ENCODE results near the gene PTTG1IP2. TPM values are rescaled to one million over a fixed set of nuclear protein-coding genes. Genes with fewer than 3 reads are reported as not detected.
A peak's percentile ranks its signal among the peaks of the same experiment; 100 is the strongest.

Gene PTTG1IP2
- total and polyA plus RNA-seq, 10 of the 15 experiments (the other 5 are each of a cell fraction or from before 2014, with no cell fraction given) = not detected

DNA sequence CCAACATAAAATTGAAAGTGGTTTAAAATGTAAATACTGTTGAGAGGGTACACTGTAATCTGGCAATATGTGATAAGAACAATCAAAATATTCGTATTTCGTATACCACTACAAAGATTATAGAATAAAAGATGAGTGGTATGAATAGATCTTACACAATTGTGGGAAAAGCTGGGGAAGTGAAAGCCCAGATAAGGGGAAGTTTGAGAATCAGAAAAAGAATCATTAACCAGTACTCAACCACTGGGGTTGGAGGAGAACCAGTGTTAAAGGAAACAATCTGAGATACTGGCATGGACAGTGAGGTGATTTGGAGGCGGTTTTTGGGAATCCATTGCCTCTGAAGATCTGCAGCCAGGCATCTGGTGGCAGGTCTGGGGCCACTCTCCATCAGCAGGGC is 67.0 kb downstream of the PTTG1IP2 start (continued):
- TF ChIP-seq, protein P1, sequence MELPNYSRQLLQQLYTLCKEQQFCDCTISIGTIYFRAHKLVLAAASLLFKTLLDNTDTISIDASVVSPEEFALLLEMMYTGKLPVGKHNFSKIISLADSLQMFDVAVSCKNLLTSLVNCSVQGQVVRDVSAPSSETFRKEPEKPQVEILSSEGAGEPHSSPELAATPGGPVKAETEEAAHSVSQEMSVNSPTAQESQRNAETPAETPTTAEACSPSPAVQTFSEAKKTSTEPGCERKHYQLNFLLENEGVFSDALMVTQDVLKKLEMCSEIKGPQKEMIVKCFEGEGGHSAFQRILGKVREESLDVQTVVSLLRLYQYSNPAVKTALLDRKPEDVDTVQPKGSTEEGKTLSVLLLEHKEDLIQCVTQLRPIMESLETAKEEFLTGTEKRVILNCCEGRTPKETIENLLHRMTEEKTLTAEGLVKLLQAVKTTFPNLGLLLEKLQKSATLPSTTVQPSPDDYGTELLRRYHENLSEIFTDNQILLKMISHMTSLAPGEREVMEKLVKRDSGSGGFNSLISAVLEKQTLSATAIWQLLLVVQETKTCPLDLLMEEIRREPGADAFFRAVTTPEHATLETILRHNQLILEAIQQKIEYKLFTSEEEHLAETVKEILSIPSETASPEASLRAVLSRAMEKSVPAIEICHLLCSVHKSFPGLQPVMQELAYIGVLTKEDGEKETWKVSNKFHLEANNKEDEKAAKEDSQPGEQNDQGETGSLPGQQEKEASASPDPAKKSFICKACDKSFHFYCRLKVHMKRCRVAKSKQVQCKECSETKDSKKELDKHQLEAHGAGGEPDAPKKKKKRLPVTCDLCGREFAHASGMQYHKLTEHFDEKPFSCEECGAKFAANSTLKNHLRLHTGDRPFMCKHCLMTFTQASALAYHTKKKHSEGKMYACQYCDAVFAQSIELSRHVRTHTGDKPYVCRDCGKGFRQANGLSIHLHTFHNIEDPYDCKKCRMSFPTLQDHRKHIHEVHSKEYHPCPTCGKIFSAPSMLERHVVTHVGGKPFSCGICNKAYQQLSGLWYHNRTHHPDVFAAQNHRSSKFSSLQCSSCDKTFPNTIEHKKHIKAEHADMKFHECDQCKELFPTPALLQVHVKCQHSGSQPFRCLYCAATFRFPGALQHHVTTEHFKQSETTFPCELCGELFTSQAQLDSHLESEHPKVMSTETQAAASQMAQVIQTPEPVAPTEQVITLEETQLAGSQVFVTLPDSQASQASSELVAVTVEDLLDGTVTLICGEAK (IDR thresholded peaks at IDR 0.05; ENCODE audit: borderline replicate concordance) = no peak
- no peak for TF ChIP-seq RAD21 (IDR thresholded peaks at IDR 0.05; ENCODE audit: insufficient read depth, low read depth, low read length)
- TF ChIP-seq TBL1XR1 (IDR thresholded peaks at IDR 0.05; ENCODE audit: low read depth, low read length) = no peak
- no peak for TF ChIP-seq SP1 (IDR thresholded peaks at IDR 0.05; ENCODE audit: low read depth, low read length)
- peak; percentile 59 for TF ChIP-seq RUNX3 (IDR thresholded peaks at IDR 0.05; ENCODE audit: low read length)
- TF ChIP-seq MTA2 (IDR thresholded peaks at IDR 0.05; ENCODE audit: low read depth) = peak; percentile 75; the same call in 1 of the 2 replicates
- no peak for TF ChIP-seq ZBTB4 (CRISPR knock-in tag; IDR thresholded peaks at IDR 0.05)
- no peak for TF ChIP-seq KAT2A (conservative IDR thresholded peaks at IDR 0.05; ENCODE audit: control insufficient read depth, low read depth, low read length)
